Suppressor macrophage treated with lipopolysaccharide for 4 hours (primary cell): ENCODE results near the gene DLG5.

Experiments
- DNase-seq: peaks from one replicate; pipeline ENCODE4 v3.0.0-alpha.2; 2020

DLG5 gene

GRCh38 chr10:77943121-77943901, 16.8 kb upstream of the DLG5 start:
- DNase-seq: peak; percentile 3

- DNase-seq: no peak
Measured at GRCh38 chr10:77941790-77942189, 15.2 kb upstream of the DLG5 start.

GRCh38 chr10:77940627-77941026, 14.1 kb upstream of the DLG5 start:
- DNase-seq: no peak

- DNase-seq: no peak
Measured at GRCh38 chr10:77940225-77940624, 13.7 kb upstream of the DLG5 start.

- DNase-seq: no peak
Measured at GRCh38 chr10:77939561-77940001, 13.0 kb upstream of the DLG5 start.

GRCh38 chr10:77936697-77937567, 10.4 kb upstream of the DLG5 start:
- no peak for DNase-seq

GRCh38 chr10:77932016-77932715, 5.6 kb upstream of the DLG5 start:
- DNase-seq: no peak

- no peak for DNase-seq
Measured at GRCh38 chr10:77927402-77928246, 1.1 kb upstream of the DLG5 start.

- peak; percentile 39 for DNase-seq
Measured at GRCh38 chr10:77925795-77926565, 575 bp downstream of the DLG5 start.

- peak; percentile 20 for DNase-seq
Measured at GRCh38 chr10:77925410-77925794, 1.2 kb downstream of the DLG5 start.

GRCh38 chr10:77922566-77923179, 3.9 kb downstream of the DLG5 start:
- no peak for DNase-seq

- DNase-seq: no peak
Measured at GRCh38 chr10:77922055-77922454, 4.5 kb downstream of the DLG5 start.

- DNase-seq: no peak
Measured at GRCh38 chr10:77921395-77921794, 5.2 kb downstream of the DLG5 start.

GRCh38 chr10:77920495-77920894, 6.1 kb downstream of the DLG5 start:
- DNase-seq: no peak

GRCh38 chr10:77919713-77920108, 6.8 kb downstream of the DLG5 start:
- no peak for DNase-seq

GRCh38 chr10:77915319-77916105, 11.0 kb downstream of the DLG5 start:
- no peak for DNase-seq

- DNase-seq: no peak
Measured at GRCh38 chr10:77913090-77913489, 13.5 kb downstream of the DLG5 start.

- DNase-seq: no peak
Measured at GRCh38 chr10:77912576-77912975, 14.0 kb downstream of the DLG5 start.

- no peak for DNase-seq
Measured at GRCh38 chr10:77911535-77912123, 14.9 kb downstream of the DLG5 start.
